Kidney capillary endothelial cell (primary cell): Measurements from ENCODE around the gene LEMD3.

ENCODE experiments used
- DNase-seq: peaks from one replicate; pipeline ENCODE4 v3.0.0-alpha.2; 2018; ENCODE audit warnings: low spot score

Gene LEMD3

DNA sequence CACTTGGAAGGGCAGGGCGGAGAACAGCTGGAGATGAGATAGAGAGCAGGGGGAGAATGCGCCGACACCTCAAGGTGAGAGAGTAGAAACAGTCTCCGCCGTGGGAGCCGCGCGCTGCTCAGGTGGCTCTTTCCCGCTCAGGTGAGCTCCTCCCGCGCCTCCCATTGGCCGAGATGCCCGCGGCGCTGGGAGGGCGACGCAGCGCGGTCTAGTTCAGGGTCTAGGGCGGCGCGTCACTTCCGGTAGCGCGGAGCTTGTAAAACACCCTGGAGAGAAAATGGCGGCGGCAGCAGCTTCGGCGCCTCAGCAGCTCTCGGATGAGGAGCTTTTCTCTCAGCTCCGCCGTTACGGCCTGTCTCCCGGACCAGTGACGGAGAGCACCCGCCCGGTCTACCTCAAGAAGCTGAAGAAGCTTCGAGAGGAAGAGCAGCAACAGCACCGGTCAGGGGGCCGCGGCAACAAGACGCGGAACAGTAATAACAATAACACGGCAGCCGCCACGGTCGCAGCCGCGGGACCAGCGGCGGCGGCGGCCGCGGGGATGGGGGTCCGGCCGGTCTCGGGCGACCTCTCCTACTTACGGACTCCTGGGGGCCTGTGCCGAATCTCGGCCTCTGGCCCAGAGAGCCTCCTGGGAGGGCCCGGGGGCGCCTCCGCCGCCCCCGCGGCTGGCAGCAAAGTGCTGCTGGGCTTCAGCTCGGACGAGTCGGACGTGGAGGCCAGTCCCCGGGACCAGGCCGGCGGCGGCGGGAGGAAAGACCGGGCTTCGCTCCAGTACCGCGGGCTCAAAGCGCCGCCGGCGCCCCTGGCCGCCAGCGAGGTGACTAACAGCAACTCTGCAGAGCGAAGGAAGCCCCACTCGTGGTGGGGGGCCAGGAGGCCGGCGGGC is at the start of gene LEMD3:
Gene LEMD3 (plus strand): TSS at position 264 of the 889 bp plus-strand sequence. CDS start 14 bp downstream, at position 278.
- peak; percentile 86 for DNase-seq

DNA sequence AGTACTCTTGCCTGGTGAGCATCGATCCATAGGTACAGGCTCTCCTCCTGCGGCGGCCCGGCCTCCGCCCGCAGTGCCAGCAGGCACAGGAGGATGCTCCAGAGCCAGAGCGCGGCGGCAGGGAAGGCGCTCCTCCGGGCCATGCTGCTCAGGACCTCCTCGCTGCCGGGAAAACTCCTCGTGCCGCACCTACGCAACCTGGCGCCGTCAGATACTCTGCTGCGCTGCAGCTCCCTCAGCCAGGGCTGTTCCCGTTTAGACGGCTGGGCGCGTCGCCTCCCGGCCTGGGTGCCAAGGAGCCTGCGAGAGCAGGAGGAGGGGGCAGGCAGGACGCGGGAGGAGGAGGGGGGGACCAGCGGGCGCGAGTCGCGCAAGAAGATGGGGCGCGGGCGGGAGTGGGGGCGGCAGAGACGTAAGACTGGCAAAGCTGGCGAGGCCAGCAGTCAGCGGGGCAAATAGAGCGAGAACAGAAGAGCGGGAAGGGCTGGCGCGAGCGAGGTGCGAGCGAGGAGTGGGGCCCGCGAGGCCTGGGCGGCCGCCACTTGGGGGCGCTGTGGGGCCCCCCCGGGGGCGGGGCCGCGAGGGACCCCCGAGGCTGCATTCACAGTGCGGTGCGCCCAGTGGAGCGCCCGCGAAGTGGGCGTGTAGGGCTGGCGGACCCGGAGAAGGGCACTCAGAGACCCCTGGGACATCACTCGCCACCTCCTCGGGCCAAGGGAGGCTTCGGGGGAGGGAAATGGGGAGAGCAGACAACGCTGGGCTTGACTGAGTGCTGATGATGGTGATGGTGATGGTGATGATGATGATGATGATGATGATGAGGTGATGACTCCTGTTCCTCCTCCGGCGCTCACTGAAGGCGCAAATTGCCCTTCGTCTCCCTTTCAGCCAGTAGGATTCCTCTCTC is 48.1 kb upstream of the LEMD3 start, which contains the start of gene WIF1:
Gene WIF1 (minus strand): TSS at position 257 of the 907 bp plus-strand sequence. CDS start 114 bp downstream, at position 143.
- no peak for DNase-seq

DNA sequence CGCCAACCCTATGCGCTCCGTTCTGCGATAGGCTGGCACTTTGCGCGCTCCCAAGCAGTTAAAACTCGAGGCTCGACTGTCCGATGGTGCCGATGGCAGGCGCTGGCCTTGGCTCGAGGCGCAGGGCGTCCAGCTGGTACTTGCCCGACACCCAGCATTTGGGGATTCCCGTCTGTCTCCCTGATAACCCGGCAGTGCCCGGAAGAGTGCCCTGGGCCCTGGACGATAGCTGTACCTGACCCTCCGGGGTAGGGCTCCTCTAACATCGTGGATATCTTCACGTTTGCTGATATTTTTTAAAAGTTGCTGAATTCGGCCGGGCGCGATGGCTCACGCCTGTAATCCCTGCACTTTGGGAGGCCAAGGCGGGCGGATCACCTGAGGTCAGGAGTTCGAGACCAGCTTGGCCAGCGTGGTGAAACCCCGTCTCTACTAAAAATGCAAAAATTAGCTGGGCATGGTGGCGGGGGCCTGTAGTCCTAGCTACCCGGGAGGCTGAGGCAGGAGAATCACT is 47.4 kb upstream of the LEMD3 start:
- DNase-seq: no peak

DNA sequence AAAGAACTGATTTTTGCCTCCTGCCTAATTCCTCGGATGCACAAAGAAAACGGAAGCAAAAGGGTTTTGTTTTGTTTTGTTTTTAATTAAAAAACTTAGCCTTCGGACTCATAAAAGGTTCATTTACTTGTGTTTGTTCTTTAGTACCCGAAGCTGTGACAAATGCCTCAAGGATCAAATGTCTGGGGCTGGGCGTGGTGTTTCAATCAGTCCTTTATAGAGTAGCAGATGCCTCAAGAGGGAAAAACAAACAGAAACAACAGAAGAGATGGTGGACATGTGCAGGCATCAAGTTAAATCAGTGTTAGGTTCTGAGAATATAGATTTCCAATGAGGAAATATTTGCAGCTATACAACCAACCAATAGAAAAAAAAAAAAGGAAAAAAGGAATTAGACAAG is 46.7 kb upstream of the LEMD3 start:
- no peak for DNase-seq

DNA sequence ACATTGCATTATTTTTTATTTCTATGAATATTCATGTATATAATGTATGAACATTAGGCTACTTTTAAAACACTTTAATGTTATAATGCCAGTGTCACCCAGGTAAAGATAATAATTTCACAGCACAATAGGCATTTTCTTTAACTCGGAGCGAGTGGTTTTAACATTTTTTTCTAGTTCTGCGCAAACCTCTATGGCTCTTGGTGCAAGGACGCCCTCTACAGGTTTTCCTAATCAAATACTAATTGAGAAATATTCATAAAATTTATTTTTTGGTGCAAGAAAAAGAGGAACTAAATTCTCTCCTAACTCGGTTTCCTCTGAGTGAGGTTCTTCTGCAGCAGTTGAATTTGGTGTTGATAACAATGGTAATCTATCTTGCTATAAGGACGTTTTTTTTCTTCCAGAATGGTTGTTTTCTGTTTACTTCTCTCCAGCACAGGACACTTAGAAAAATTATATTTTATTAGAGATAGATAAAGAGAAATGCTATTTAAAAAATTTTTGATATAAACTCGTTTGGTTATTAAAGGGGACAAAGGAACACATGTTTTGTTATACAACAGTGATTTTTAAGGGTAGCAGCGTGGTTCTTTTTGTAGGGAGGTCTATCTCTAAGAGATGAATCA is 45.8 kb upstream of the LEMD3 start:
- DNase-seq: peak; percentile 63

DNA sequence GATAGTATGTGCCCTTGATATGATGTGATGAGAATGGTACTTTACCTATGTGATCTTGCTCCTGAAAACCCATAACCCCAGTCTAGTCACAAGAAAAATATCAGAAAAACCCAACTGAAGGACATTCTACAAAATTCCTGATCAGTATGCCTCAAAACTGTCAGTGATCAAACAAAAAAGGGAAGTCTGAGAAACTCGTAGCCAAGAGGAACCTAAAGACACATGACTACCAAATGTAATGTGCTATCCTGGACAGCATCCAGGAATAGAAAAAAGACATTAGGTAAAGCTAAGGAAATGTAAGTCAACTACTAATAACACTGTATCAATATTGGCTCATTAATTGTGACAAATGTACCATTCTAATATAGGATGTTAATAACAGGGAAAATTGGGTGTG is 44.1 kb upstream of the LEMD3 start:
- DNase-seq: no peak

DNA sequence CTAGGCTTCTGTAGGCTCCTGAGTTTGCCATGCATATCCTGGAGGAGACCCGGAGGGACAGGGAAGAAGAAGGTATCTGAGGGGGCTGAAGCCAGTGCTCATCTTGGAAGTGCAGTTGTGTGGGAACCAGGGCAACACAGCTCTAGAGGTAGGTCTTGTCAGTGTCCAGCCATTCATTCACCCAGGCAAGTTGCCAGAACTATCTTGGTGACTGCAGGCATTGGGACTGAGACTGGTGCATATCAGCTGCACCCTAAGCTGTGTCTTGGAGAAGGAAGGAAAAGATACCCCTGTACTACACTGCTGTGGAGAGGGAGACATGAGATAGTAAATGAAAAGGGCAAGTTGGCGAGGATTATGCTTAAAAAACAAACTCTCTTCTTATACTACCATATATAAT is 43.4 kb upstream of the LEMD3 start:
- DNase-seq: no peak

DNA sequence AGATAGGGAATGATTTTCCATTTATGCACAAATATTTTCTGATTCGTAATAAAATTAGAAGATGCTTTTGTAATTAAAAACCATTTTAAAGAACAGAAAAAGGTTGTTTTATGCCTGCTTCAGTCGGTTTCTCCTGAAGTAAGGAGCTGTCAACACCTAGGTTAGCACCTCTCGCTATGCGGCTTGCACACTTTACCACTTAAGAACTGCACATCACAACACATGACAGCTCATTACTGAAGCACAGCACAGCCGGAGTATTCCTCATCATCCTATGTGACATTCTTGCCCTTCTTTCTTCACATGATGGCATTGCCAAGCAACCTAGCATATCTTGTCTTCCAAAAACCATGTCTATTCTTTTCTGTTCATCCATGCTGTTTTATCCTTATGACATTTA is 42.9 kb upstream of the LEMD3 start:
- DNase-seq: no peak

DNA sequence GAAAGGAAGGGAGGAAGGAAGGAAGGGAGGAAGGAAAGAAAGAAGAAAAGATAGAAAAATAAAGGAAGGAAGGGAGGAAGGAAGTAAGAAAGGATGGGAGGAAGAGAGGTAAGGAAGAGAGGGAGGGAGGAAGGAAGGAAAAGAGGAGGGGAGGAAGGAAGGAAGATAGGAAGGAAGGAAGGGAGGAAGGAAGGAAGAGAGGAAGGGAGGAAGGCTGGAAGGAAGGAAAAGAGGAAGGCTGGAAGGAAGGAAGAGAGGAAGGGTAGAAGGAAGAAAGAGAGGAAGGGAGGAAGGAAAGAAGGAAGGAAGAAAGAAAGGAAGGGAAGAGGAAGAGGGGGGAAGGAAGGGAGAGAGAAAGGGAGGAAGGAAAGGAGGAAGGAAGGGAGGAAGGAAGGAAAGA is 35.5 kb upstream of the LEMD3 start:
- no peak for DNase-seq

DNA sequence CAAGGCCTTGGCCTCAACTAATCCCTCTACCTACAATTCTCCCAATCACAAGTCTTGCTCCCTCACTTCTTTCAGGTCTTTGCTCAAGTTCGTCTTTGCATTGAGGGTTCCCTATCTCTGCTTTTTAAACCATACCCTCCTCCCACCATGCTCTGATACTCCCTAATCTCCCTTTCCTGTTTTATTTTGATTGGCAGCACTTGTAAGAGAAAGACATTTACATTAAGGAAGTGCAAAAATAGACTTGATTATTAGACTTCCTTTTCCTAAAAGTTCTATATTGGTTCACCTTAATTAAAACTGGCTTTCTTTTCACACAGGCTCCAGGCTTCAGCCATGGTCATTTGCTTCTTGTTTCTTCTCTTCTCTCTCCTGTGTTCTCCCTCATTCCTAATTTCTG is 30.0 kb upstream of the LEMD3 start:
- DNase-seq: no peak

DNA sequence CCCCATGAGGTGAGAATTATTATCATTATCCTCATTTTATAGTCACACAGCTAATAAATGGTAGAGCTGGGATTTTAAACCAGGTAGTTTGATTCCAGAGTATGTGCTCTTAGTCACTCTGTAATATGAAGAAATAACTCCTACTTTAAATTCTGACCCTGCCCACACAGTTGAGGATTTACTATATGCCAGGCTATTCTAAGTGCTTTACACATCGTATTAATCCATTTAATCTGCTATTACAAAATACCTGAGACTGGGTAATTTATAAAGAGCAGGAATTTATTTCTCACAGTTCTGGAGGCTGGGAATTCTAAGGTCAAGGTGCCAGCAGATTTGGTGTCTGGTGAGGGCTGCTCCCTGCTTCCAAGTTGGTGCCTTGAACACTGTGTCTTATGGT is 28.6 kb upstream of the LEMD3 start:
- DNase-seq: no peak

DNA sequence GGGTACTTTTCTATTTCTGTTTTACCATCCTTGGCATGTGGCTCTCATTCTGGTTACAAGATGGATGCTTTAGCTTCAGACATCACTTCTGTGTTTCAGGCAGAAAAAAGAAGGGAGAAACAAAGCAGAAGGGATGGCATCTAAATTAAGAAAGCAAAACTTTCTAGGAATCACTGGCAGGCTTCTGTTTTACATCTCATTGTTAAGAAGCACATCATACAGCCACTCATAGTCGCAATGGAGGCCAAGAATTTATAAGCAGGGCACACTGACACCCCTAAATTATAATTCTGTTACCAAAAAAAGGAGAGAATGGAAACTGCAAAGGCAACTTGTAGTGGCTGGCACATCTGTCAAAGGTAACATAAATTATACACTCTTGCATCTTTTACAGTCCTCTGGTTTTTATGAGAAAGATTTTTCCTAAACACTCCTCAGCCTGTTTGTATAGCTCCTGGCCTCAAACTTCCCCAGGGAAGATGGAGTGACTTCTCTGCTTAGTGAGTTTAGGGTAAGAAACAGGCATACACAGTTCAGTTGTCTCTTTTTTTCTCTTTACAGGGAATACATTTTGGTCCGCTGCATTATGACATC is 22.0 kb upstream of the LEMD3 start:
- DNase-seq: no peak

DNA sequence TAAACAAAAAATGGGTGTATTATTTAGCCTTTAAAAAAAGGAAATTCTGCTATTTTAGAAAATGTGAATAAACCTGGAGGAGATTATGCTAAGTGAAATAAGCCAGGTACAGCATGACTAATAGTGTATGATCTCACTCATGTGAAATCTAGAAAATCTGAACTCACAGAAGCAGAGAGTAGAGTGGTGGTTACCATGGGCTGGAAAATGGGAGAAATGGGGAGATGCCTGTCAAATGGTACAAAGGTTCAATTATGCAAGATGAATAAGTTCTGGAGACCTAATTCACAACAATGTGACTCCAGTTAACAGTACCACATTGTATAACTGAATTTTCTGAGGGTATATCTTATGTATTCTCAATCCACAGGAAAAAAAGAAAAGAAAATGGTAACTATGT is 17.4 kb upstream of the LEMD3 start:
- DNase-seq: no peak

DNA sequence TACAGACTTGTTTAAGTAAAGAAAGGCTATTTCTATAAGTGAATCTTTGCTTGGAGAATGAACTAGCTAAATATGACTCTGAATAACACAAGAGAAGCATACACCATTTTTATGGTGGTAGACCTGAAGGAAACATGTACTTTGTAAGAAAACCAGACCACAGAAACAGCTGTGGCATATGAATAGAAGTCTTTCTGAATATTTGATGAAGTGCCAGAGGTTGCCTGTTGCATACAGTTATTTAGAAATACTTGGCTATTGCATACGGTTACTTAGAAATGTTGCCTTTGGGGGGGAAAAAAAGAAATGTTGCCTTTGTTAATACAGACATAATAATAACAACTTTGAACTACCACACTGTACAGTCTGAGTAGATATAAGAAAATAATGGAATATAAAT is 16.8 kb upstream of the LEMD3 start:
- no peak for DNase-seq

DNA sequence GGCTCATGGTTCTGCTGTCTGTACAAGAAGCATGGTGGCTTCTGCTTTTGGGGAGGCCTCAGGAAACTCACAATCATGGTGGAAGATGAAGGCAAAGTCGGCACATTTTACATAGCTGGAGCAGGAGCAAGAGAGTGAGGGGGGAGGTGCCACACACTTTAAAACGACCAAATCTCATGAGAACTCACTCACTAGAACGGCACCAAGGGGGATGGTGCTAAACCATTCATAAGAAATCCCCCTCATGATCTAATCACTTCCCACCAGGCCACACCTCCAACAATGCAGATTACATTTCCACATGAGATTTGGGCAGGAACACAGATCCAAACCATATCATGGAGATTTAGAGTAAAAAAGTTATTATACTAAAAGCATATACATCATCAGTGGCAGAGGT is 13.6 kb upstream of the LEMD3 start:
- no peak for DNase-seq

DNA sequence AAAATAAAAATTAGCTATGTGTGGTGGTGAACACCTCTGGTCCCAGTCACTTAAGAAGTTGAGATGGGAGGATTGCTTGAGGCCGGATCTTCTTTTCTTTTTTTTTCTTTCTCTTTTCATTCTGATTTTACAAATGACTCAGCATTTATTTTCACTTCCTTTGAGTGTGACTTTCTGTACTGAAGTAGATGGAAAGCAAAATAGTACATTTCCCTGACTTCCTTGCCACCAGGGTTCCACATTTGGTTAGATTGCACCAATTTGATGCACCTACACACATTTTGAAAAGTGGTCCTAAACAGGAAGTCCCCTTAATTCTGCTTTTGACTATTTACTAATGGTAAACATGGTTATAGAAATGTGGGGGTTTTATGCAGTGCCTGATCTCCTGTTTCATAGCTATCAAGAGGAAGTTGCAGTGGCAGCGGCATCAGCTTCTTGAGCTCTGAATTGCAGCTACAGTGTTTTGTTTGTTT is 13.0 kb upstream of the LEMD3 start:
- no peak for DNase-seq

DNA sequence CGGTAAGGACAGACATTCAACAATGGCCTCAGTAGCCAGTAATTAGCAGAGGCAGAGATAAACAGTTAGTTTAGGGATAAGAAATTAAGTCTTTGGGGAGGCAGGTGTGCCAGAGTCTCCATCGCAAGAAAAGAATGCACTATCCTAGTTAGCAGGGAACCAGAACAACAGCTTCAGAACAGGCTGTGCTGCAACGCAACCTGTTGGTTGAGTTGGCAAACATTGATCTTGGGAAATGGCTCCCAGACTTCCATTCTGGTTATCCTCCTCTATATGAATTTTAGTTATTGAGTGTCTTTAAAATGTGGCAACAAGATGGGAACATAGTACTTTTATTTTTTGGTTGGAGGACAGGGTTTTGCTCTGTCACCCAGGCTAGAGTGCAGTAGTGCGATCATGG is 12.3 kb upstream of the LEMD3 start:
- no peak for DNase-seq

DNA sequence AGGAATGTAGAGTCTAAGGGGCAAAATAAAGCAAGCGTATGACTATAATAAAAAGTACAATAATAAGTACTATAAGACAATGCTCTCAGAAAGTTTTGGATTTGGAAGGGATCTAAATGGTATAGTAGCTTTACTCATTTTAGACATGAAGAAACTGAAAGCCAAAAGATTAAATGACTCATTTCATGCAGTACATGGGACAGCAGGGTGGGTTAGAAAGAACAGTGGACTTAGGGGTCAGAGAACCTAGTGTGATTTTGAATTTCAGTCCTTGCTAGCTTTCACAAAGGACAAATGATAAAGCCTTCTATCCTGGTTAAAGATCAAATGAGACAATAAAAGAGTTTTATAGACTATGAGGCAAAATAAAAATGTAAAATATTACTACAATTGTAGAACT is 6.8 kb upstream of the LEMD3 start:
- no peak for DNase-seq

DNA sequence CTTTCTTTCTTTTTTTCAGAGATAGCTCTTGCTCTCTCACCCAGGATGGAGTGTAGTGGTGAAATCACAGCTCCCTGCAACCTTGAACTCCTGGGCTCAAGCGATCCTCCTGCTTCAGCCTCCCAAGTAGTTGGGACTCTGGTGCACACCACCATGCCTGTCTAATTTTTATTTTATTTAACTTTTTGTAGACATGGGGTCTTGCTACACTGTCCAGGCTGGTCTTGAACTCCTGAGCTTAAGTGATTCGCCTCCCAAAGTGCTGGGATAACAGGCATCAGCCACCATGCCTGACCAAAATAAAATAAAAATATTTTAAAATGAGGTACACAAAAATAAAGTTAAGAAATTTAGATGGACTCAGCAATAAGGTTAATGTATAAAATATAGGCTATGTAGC is 5.1 kb upstream of the LEMD3 start:
- DNase-seq: no peak

DNA sequence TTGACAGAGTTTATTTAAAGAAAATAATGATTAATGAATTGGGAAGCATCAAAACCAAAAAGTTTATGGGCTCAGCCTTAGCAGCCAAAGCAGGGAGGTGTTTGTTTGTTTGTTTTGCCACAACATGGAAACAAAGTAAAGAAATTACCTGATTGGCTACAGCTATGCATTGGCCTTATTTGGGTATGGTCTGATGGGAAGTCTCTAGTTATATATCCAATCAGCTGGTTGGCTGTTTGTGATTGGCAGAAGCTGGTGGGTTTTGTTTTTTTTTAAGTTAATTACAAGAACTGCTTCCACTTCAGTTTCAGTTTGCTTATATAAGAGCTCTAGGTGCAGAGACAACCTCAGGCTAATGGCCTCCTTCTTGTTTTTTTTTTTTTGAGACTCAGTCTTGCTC is 4.6 kb upstream of the LEMD3 start:
- DNase-seq: no peak

DNA sequence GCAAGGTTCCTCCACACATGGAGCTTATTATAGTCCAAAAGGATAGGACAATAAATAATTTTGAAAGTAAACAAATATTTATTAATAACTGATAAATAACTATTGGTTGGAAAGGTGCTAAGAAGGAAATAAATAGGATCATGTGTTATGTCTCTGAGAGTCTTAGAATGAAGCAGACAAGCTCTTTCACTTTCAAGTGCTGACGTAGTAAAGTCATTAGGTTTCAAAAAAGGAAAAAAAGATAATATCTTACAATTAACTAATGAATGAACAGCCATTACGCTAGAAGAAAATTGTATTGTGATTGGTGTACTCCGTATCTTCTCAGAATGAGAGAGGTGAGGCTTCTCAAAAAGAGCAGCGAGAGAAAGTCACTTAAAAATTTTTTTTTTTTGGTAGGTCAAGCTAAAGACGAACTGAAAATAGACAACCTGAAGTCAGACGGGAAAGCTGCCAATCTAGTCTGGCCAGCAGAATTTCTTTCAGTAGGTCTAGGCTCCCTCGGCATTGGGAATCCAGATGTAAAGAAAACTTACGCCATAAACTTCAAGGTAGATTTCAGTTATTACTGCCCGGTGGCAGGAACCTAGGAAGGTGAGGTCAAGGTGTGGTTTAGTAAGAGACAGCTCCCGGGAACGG is 583 bp upstream of the LEMD3 start:
- peak; percentile 11 for DNase-seq
